Osteocyte (in vitro differentiated cells): ENCODE measurements around the gene BABAM2. TPM values are rescaled to one million over a fixed set of nuclear protein-coding genes. Genes with fewer than 3 reads are reported as not detected.
"Not testable (repeated sequence)": the region's sequence is repeated elsewhere in the genome, so short reads cannot be mapped to it uniquely, and the experiment has no call there.

Experiments used
- DNase-seq: peaks from one replicate; pipeline ENCODE4 v3.0.0; 2021; ENCODE audit warnings: mixed read lengths; ENCODE audit not compliant: unreplicated experiment; ENCODE audit errors: extremely low spot score
- H3K27ac Mint-ChIP-seq: one replicate; pipeline ENCODE4 v1.8.0; 2021; ENCODE audit warnings: mild to moderate bottlenecking, mixed read lengths; ENCODE audit not compliant: unreplicated experiment
- H3K27me3 Mint-ChIP-seq: one replicate; pipeline ENCODE4 v1.8.0; 2021; ENCODE audit warnings: mixed read lengths; ENCODE audit not compliant: unreplicated experiment
- H3K36me3 Mint-ChIP-seq: one replicate; pipeline ENCODE4 v1.8.0; 2021; ENCODE audit warnings: mixed read lengths; ENCODE audit not compliant: unreplicated experiment
- H3K4me1 Mint-ChIP-seq: one replicate; pipeline ENCODE4 v1.8.0; 2021; ENCODE audit warnings: mixed read lengths; ENCODE audit not compliant: unreplicated experiment
- H3K4me3 Mint-ChIP-seq: one replicate; pipeline ENCODE4 v1.8.0; 2021; ENCODE audit warnings: mild to moderate bottlenecking, moderate library complexity, mixed read lengths; ENCODE audit not compliant: unreplicated experiment
- H3K9me3 Mint-ChIP-seq: one replicate; pipeline ENCODE4 v1.8.0; 2021; ENCODE audit warnings: mixed read lengths; ENCODE audit not compliant: unreplicated experiment
- CTCF ChIP-seq: fragments of 200-600 bp; sonication (generic); IDR thresholded peaks from 2 replicates; pipeline ENCODE4 v1.5.0; 2021; ENCODE audit warnings: antibody characterized with exemption, mild to moderate bottlenecking, moderate library complexity
- total RNA-seq: library from RNA; stranded (reverse); gene quantifications from 2 replicates; pipeline ENCODE4 v1.2.1, GENCODE V29; 2021

The BABAM2 gene
- total RNA-seq, 1 donor from 2014 or later: 43.6 TPM

- Mint-ChIP-seq H3K4me1 (peaks cover 25% of the 10 kb centered on the region), H3K4me3 (no peak overlapping the region), H3K27me3 (no peaks in the 10 kb centered on the region), H3K36me3 (peaks cover 14% of the 10 kb centered on the region), H3K9me3 (peaks cover 20% of the 10 kb centered on the region), H3K27ac (no peak overlapping the region)
- no peak for DNase-seq
- no peak for TF ChIP-seq CTCF
Measured at GRCh38 chr2:27965841-27966240, 75.3 kb downstream of the BABAM2 start.

GRCh38 chr2:27966466-27966865 is 75.9 kb downstream of the BABAM2 start:
- peak overlapping the region; percentile 17 for H3K27ac Mint-ChIP-seq
- no peak overlapping the region for H3K4me3 Mint-ChIP-seq
- TF ChIP-seq CTCF: no peak
- peaks cover 21% of the 10 kb centered on the region for H3K4me1 Mint-ChIP-seq
- no peaks in the 10 kb centered on the region for H3K27me3 Mint-ChIP-seq
- no peak for DNase-seq
- H3K36me3 Mint-ChIP-seq: peaks cover 14% of the 10 kb centered on the region
- H3K9me3 Mint-ChIP-seq: peaks cover 20% of the 10 kb centered on the region

- peaks cover 14% of the 10 kb centered on the region for H3K36me3 Mint-ChIP-seq
- no peak overlapping the region for H3K4me3 Mint-ChIP-seq
- no peak for DNase-seq
- H3K4me1 Mint-ChIP-seq: peaks cover 19% of the 10 kb centered on the region
- peaks cover 20% of the 10 kb centered on the region for H3K9me3 Mint-ChIP-seq
- H3K27me3 Mint-ChIP-seq: no peaks in the 10 kb centered on the region
- H3K27ac Mint-ChIP-seq: peak overlapping the region; percentile 17
- no peak for TF ChIP-seq CTCF
Measured at GRCh38 chr2:27967076-27967475, 76.5 kb downstream of the BABAM2 start.

GRCh38 chr2:27968045-27968444 is 77.5 kb downstream of the BABAM2 start:
- Mint-ChIP-seq H3K36me3 (peaks cover 14% of the 10 kb centered on the region), H3K9me3 (peaks cover 20% of the 10 kb centered on the region), H3K4me1 (peaks cover 18% of the 10 kb centered on the region)
- H3K27me3 Mint-ChIP-seq, DNase-seq, H3K27ac Mint-ChIP-seq, H3K4me3 Mint-ChIP-seq: not testable (repeated sequence)

GRCh38 chr2:27968957-27969356 is 78.4 kb downstream of the BABAM2 start:
- peaks cover 17% of the 10 kb centered on the region for H3K9me3 Mint-ChIP-seq
- H3K27me3 Mint-ChIP-seq, H3K27ac Mint-ChIP-seq, DNase-seq, H3K4me3 Mint-ChIP-seq: not testable (repeated sequence)
- H3K36me3 Mint-ChIP-seq: peaks cover 11% of the 10 kb centered on the region
- peaks cover 19% of the 10 kb centered on the region for H3K4me1 Mint-ChIP-seq

GRCh38 chr2:27972311-27972710 is 81.8 kb downstream of the BABAM2 start:
- Mint-ChIP-seq H3K36me3 (peaks cover 10% of the 10 kb centered on the region), H3K4me3 (no peak overlapping the region), H3K27ac (no peak overlapping the region), H3K9me3 (peaks cover 17% of the 10 kb centered on the region), H3K4me1 (peaks cover 7% of the 10 kb centered on the region), H3K27me3 (no peaks in the 10 kb centered on the region)
- DNase-seq: no peak
- TF ChIP-seq CTCF: no peak
